Frontal cortex (tissue), 4 donors: ENCODE measurements around the gene GPR15. TPM values are rescaled to one million over a fixed set of nuclear protein-coding genes. Genes with fewer than 3 reads are reported as not detected.
A peak's percentile ranks its signal among the peaks of the same experiment; 100 is the strongest.

Source experiments
- DNase-seq, 2 donors: peaks; one replicate each; pipeline ENCODE4 v3.0.0; 2012; ENCODE audit warnings: low spot score in 2 of 2
- FAIRE-seq: peaks from 2 replicates; lab custom pipeline; 2012; peaks lifted over from hg19 to GRCh38; lab: Jason Lieb, UNC
- total RNA-seq: library from RNA; depleted of rRNA; stranded (reverse); fragments of >200 nt; gene quantifications from one replicate; pipeline ENCODE4 v1.2.3, GENCODE V29; 2014
- donor health status: control.
- donor health status: control.
- donor health status: control.

GPR15 gene
- total RNA-seq, 1 donor from 2014 or later: not detected

GRCh38 chr3:98528474-98529346 lies 3.1 kb upstream of the GPR15 start:
- FAIRE-seq: no peak
- no peak for DNase-seq

GRCh38 chr3:98529856-98530459 lies 1.8 kb upstream of the GPR15 start:
- no peak for FAIRE-seq
- no peak for DNase-seq

GRCh38 chr3:98530676-98531075 lies 1.1 kb upstream of the GPR15 start:
- no peak for DNase-seq
- no peak for FAIRE-seq

- FAIRE-seq: no peak
- no peak for DNase-seq
Measured at GRCh38 chr3:98532275-98532637, 478 bp downstream of the GPR15 start.

GRCh38 chr3:98532709-98533571 lies 1.2 kb downstream of the GPR15 start:
- no peak for DNase-seq
- no peak for FAIRE-seq

GRCh38 chr3:98534168-98534567 lies 2.4 kb downstream of the GPR15 start:
- DNase-seq (no peak), FAIRE-seq (no peak)

- DNase-seq (no peak), FAIRE-seq (peak; percentile 93)
Measured at GRCh38 chr3:98534734-98535133, 3.0 kb downstream of the GPR15 start.

- DNase-seq (no peak), FAIRE-seq (no peak)
Measured at GRCh38 chr3:98536456-98537017, 4.8 kb downstream of the GPR15 start.

- FAIRE-seq (no peak), DNase-seq (no peak)
Measured at GRCh38 chr3:98540346-98540745, 8.6 kb downstream of the GPR15 start.

- no peak for FAIRE-seq
- DNase-seq: no peak
Measured at GRCh38 chr3:98541695-98542094, 9.9 kb downstream of the GPR15 start.

- DNase-seq (no peak), FAIRE-seq (no peak)
Measured at GRCh38 chr3:98542623-98543022, 10.8 kb downstream of the GPR15 start.

GRCh38 chr3:98545940-98546339 lies 14.2 kb downstream of the GPR15 start:
- FAIRE-seq (no peak), DNase-seq (no peak)

- FAIRE-seq (no peak), DNase-seq (no peak)
Measured at GRCh38 chr3:98548544-98548943, 16.8 kb downstream of the GPR15 start.

GRCh38 chr3:98550833-98551232 lies 19.1 kb downstream of the GPR15 start:
- no peak for FAIRE-seq
- no peak for DNase-seq

- no peak for FAIRE-seq
- no peak for DNase-seq
Measured at GRCh38 chr3:98551236-98551635, 19.5 kb downstream of the GPR15 start.

- FAIRE-seq (no peak), DNase-seq (no peak)
Measured at GRCh38 chr3:98551754-98552153, 20.0 kb downstream of the GPR15 start.

GRCh38 chr3:98552232-98553020 lies 20.6 kb downstream of the GPR15 start:
- no peak for DNase-seq

GRCh38 chr3:98553021-98553563 lies 21.3 kb downstream of the GPR15 start:
- DNase-seq: no peak
- FAIRE-seq: no peak

More at GRCh38 chr3:98552232-98553020, 20.6 kb downstream of the GPR15 start:
- FAIRE-seq: no peak

GRCh38 chr3:98553753-98554152 lies 22.0 kb downstream of the GPR15 start:
- no peak for DNase-seq

More at GRCh38 chr3:98553753-98554152, 22.0 kb downstream of the GPR15 start:
- FAIRE-seq: no peak
